ENCODE measurements around the gene HES5. TPM values are rescaled to one million over a fixed set of nuclear protein-coding genes. Genes with fewer than 3 reads are reported as not detected.
"Not testable (repeated sequence)": the region's sequence is repeated elsewhere in the genome, so short reads cannot be mapped to it uniquely, and the experiment has no call there.

HES5 gene
- total RNA-seq, 1 experiment from 2014 or later, result 0.84 TPM

DNA sequence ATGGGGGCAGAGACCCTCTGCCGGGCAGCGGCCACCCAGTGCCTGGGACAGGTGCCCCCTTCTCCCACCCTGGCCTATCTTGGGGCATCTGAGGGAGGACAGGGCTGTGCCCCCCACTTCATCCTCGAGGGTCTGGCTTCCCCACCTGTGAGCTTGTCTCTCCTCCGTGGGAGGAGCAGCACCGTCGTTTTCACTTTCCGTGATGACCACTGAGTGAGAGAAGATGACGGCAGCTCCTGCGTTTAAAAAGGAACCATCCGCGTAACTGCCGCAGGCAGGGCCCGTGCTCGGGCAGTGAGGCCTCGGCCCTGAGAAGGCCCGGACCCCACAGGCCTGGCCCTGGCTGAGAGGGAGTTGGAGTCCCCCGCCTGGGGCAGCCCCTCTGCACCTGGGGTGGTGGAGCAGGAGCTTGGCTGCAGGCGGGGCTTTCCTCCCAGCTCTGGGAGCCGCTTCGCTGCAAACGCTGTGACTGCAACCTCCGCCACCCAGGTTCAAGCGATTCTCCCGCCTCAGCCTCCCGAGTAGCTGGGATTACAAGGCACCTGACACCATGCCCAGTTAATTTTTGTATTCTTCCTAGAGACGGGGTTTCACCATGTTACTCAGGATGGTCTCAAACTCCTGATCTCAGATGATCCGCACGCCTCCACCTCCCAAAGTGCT is 19.4 kb upstream of the HES5 start:
- H3K79me2 ChIP-seq (ENCODE audit: low read length); H3K4me2 ChIP-seq (ENCODE audit: low read length); H3K27me3 ChIP-seq (ENCODE audit: low read length); H3K9me2 ChIP-seq (replicated peaks; ENCODE audit: low read length); H3K4me3 ChIP-seq (ENCODE audit: low read length); H2AFZ ChIP-seq (ENCODE audit: low read length); H3K27ac ChIP-seq (ENCODE audit: low read length); H3K9ac ChIP-seq (ENCODE audit: low read length); H4K20me1 ChIP-seq (ENCODE audit: low read length); CTCF ChIA-PET; BruUV-seq (replicated peaks); H3K36me3 ChIP-seq (ENCODE audit: low read depth, low read length); POLR2A ChIA-PET (ENCODE audit: unreplicated experiment); H3K9me3 ChIP-seq (ENCODE audit: low read length); H3F3A ChIP-seq (ENCODE audit: low read length, unreplicated experiment); DNase-seq; ATAC-seq: not testable (repeated sequence)
- intact Hi-C loops (cut with micrococcal nuclease), result loop anchor here (5.0 kb wide), 2 partner anchors 38 to 357 kb away; partner anchors contain the start of genes FAAP20 and PRXL2B
- H3K4me1 ChIP-seq (ENCODE audit: insufficient read depth, low read length), result peaks cover 22% of the 10 kb centered on the region

DNA sequence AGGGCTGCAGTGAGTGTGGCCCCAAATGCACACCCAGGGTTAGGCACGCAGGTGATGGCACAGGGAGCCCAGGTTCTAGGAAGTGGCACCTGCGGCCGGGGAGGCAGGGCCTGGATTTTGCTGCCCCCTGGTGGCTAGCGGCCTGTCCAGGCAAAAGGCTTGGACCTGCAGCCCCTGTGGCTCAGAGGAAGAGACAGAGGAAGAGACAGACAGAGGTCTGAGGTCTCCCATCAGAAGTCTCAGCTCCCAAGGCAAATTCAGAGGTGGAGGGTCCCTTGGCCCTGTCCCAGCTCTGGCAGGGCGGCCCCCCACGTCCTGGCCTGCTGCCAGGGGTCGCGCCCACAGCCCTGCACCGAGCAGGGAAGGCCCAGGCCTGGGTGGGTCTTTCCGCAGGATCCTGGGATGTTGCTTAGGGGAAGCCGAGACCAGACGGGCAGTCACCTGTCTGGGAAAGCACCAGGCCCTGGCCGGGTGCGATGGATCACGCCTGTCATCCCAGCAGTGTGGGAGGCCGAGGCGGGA is 18.1 kb upstream of the HES5 start:
- Histone ChIP-seq H3K36me3 (ENCODE audit: low read depth, low read length) (no peaks in the 10 kb centered on the region), H3F3A (ENCODE audit: low read length, unreplicated experiment) (no peaks in the 10 kb centered on the region), H3K9ac (ENCODE audit: low read length) (no peak overlapping the region), H2AFZ (ENCODE audit: low read length) (0 out of 2 replicates have a peak overlapping the region, but pooled peaks have one; percentile 61), H3K4me3 (ENCODE audit: low read length) (peak overlapping the region; percentile 69), H3K4me2 (ENCODE audit: low read length) (peak overlapping the region; percentile 90), H3K9me3 (ENCODE audit: low read length) (no peaks in the 10 kb centered on the region), H3K27ac (ENCODE audit: low read length) (no peak overlapping the region), H3K27me3 (ENCODE audit: low read length) (no peaks in the 10 kb centered on the region), H3K79me2 (ENCODE audit: low read length) (no peaks in the 10 kb centered on the region), H3K4me1 (ENCODE audit: insufficient read depth, low read length) (peaks cover 22% of the 10 kb centered on the region), H4K20me1 (ENCODE audit: low read length) (no peaks in the 10 kb centered on the region), H3K9me2 (replicated peaks; ENCODE audit: low read length) (no peaks in the 10 kb centered on the region)
- CTCF ChIA-PET, result interaction anchor here (1.1 to 2.3 kb wide), 3 partner anchors 23 to 133 kb away, joined by 4 to 15 read pairs (median 4); partner anchors contain the start of gene PANK4
- BruUV-seq (replicated peaks), result no TSS peak
- POLR2A ChIA-PET (ENCODE audit: unreplicated experiment), result interaction anchor here (0.6 kb wide), 1 partner anchor 92 kb away, joined by 7 read pairs; no protein-coding TSS in a partner anchor
- DNase-seq, result peak; percentile 92
- intact Hi-C loops (cut with micrococcal nuclease), result loop anchor here (5.0 kb wide), 2 partner anchors 39 to 356 kb away; partner anchors contain the start of genes FAAP20 and PRXL2B
- ATAC-seq, result peak; percentile 41
- TF ChIP-seq EZH2 (IDR thresholded peaks at IDR 0.05; ENCODE audit: low read length, unreplicated experiment) (no peak), EZH2phosphoT487 (IDR thresholded peaks at IDR 0.05; ENCODE audit: borderline replicate concordance, low read length) (no peak)
- TF ChIP-seq, protein P1, sequence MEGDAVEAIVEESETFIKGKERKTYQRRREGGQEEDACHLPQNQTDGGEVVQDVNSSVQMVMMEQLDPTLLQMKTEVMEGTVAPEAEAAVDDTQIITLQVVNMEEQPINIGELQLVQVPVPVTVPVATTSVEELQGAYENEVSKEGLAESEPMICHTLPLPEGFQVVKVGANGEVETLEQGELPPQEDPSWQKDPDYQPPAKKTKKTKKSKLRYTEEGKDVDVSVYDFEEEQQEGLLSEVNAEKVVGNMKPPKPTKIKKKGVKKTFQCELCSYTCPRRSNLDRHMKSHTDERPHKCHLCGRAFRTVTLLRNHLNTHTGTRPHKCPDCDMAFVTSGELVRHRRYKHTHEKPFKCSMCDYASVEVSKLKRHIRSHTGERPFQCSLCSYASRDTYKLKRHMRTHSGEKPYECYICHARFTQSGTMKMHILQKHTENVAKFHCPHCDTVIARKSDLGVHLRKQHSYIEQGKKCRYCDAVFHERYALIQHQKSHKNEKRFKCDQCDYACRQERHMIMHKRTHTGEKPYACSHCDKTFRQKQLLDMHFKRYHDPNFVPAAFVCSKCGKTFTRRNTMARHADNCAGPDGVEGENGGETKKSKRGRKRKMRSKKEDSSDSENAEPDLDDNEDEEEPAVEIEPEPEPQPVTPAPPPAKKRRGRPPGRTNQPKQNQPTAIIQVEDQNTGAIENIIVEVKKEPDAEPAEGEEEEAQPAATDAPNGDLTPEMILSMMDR (conservative IDR thresholded peaks at IDR 0.05; ENCODE audit: low read depth, low read length), result peak; percentile 98

DNA sequence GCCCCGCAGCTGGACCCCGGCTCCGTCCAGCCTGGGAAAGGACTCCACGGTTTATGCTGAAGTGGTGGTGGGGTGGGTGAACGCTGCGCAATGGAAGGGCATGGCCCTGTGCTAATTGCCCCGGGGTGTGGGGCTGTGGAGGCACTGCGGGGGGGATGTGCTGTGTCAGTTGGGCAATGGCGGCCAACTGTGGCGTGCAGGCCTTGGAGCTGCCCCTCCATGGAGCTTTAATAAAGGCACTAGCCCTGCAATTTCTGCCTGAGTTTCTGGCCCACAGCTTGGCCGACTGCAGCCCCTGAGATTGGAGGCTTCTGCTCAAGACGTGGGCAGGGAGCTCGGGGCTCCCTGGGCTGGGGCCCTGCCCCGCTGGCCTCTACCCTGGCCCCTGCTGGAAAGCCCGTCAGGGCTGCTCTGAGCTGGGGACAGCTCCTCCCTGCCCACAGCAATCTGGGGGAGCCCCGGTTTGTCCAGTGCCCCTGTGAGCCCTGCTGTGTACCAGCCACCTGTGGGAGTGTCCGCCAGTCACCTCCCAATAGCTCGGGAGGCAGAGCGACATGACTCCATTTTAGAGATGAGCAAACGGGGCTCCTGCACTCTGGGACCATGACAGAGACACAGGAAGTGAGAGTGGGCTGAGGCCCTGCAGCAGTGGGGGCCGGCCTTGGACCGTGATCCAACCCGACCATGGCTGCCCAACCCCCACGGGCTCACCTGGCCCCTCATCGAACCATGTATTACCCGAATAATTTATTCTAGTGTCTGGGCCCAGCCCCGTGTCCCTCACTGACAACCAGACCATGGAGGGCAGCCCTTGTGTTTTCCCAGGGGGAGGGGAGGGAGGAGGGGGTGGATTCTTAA is 17.4 kb upstream of the HES5 start:
- Histone ChIP-seq H3K27ac (ENCODE audit: low read length) (peak overlapping the region; percentile 64), H3K9me2 (replicated peaks; ENCODE audit: low read length) (no peaks in the 10 kb centered on the region), H3K9me3 (ENCODE audit: low read length) (no peaks in the 10 kb centered on the region), H3K4me2 (ENCODE audit: low read length) (peak overlapping the region; percentile 90), H3K4me3 (ENCODE audit: low read length) (peak overlapping the region; percentile 69), H4K20me1 (ENCODE audit: low read length) (no peaks in the 10 kb centered on the region), H3K9ac (ENCODE audit: low read length) (peak overlapping the region; percentile 78), H2AFZ (ENCODE audit: low read length) (peak overlapping the region; percentile 61), H3K4me1 (ENCODE audit: insufficient read depth, low read length) (peaks cover 22% of the 10 kb centered on the region), H3K79me2 (ENCODE audit: low read length) (no peaks in the 10 kb centered on the region), H3F3A (ENCODE audit: low read length, unreplicated experiment) (no peaks in the 10 kb centered on the region), H3K36me3 (ENCODE audit: low read depth, low read length) (no peaks in the 10 kb centered on the region), H3K27me3 (ENCODE audit: low read length) (no peaks in the 10 kb centered on the region)
- intact Hi-C loops (cut with micrococcal nuclease), result loop anchor here (1.0 to 5.0 kb wide), 6 partner anchors 21 to 355 kb away; partner anchors contain the start of genes FAAP20, PANK4 and PRXL2B
- CTCF ChIA-PET, result interaction anchor here (0.5 to 2.3 kb wide), 9 partner anchors 17 to 133 kb away, joined by 3 to 15 read pairs (median 4); partner anchors contain the start of gene PANK4
- peak; percentile 32 for DNase-seq
- no TSS peak for BruUV-seq (replicated peaks)
- ATAC-seq, result peak; percentile 2
- POLR2A ChIA-PET (ENCODE audit: unreplicated experiment), result interaction anchor here (0.6 to 1.1 kb wide), 2 partner anchors 21 to 537 kb away, joined by 4 to 10 read pairs; partner anchors contain the start of gene PANK4
- TF ChIP-seq, protein P1 (conservative IDR thresholded peaks at IDR 0.05; ENCODE audit: low read depth, low read length), result no peak
- TF ChIP-seq EZH2 (IDR thresholded peaks at IDR 0.05; ENCODE audit: low read length, unreplicated experiment), result no peak
- TF ChIP-seq EZH2phosphoT487 (IDR thresholded peaks at IDR 0.05; ENCODE audit: borderline replicate concordance, low read length), result no peak
